GM20000 (cell line): ENCODE measurements around the gene CAMK4.

Experiments used
- DNase-seq: peaks from one replicate; pipeline ENCODE4 v3.0.0; 2012; ENCODE audit warnings: low spot score
- CTCF ChIP-seq: IDR thresholded peaks from 2 replicates; pipeline ENCODE4 v1.5.1; 2012; ENCODE audit warnings: mild to moderate bottlenecking, control low read depth; ENCODE audit errors: extremely low read depth, missing control alignments

Gene CAMK4

GRCh38 chr5:111310711-111311620, 86.8 kb downstream of the CAMK4 start:
- DNase-seq: no peak

GRCh38 chr5:111311666-111312065, 87.5 kb downstream of the CAMK4 start:
- no peak for DNase-seq
- TF ChIP-seq CTCF: no peak

More at GRCh38 chr5:111310711-111311620, 86.8 kb downstream of the CAMK4 start:
- no peak for TF ChIP-seq CTCF

- TF ChIP-seq CTCF: no peak
- DNase-seq: no peak
These were observed 89.0 kb downstream of the CAMK4 start for GRCh38 chr5:111313017-111313724.

GRCh38 chr5:111320953-111321352, 96.8 kb downstream of the CAMK4 start:
- DNase-seq: no peak
- no peak for TF ChIP-seq CTCF

GRCh38 chr5:111321376-111321775, 97.2 kb downstream of the CAMK4 start:
- DNase-seq: no peak
- TF ChIP-seq CTCF: no peak

- no peak for DNase-seq
- TF ChIP-seq CTCF: no peak
These were observed 102.4 kb downstream of the CAMK4 start for GRCh38 chr5:111326551-111326950.

GRCh38 chr5:111337133-111337532, 112.9 kb downstream of the CAMK4 start:
- no peak for TF ChIP-seq CTCF
- DNase-seq: no peak
